Esophagus muscularis mucosa (tissue), 4 donors: Measurements from ENCODE around the gene TGFB1I1. TPM values are rescaled to one million over a fixed set of nuclear protein-coding genes. Genes with fewer than 3 reads are reported as not detected.

Source experiments
- DNase-seq: peaks from one replicate; pipeline ENCODE4 v3.0.0-alpha.2; 2017; ENCODE audit errors: extremely low spot score
- H3K27ac ChIP-seq, 4 donors: fragments of 200-600 bp; sonication (generic); replicated peaks in 1 of 4; 1 replicate in 3 of 4; 2 replicates in 1 of 4; pipeline ENCODE4 v1.5.1; 2016 to 2019; ENCODE audit warnings: mild to moderate bottlenecking in 1 of 4
- H3K27me3 ChIP-seq, 4 donors: fragments of 200-600 bp; sonication (generic); one replicate each; pipeline versions ENCODE4 v1.5.1 to v1.6.0; 2016 to 2019
- H3K36me3 ChIP-seq, 4 donors: fragments of 200-600 bp; sonication (generic); one replicate each; pipeline ENCODE4 v1.5.1; 2016 to 2019
- H3K4me1 ChIP-seq, 4 donors: fragments of 200-600 bp; sonication (generic); one replicate each; pipeline ENCODE4 v1.5.1; 2016 to 2019
- H3K4me3 ChIP-seq, 4 donors: fragments of 200-600 bp; sonication (generic); 1 replicate in 2 of 4; 2 replicates in 2 of 4; pipeline ENCODE4 v1.5.1; 2016 to 2019; ENCODE audit warnings: mild to moderate bottlenecking in 4 of 4, moderate library complexity in 1 of 4
- H3K9me3 ChIP-seq, 4 donors: fragments of 200-600 bp; sonication (generic); 1 replicate in 3 of 4; 2 replicates in 1 of 4; pipeline ENCODE4 v1.5.1; 2016 to 2019
- CTCF ChIP-seq, 3 experiments: fragments of 200-600 bp in 2 of 3; fragments of 450-650 bp in 1 of 3; sonication (generic) in 2 of 3; IDR thresholded peaks; one replicate each; pipeline ENCODE4 v1.5.1; 2017 to 2019; ENCODE audit warnings: antibody characterized with exemption in 3 of 3, mild to moderate bottlenecking in 2 of 3, moderate library complexity in 1 of 3
- EP300 ChIP-seq: sonication (generic); formaldehyde crosslinking; IDR thresholded peaks from one replicate; pipeline ENCODE4 v1.6.1; 2017; ENCODE audit warnings: antibody characterized with exemption
- POLR2A ChIP-seq: fragments of 450-650 bp; IDR thresholded peaks from one replicate; pipeline ENCODE4 v1.6.1; 2017; ENCODE audit warnings: antibody characterized with exemption, moderate library complexity, mild to moderate bottlenecking, low read depth
- POLR2AphosphoS5 ChIP-seq, 2 donors: sonication (generic); formaldehyde crosslinking; IDR thresholded peaks; one replicate each; pipeline ENCODE4 v1.6.1; 2017; ENCODE audit warnings: antibody characterized with exemption in 2 of 2
- WGBS: methylation state at CpG from one replicate; pipeline ENCODE4 v1.1.5; 2018; 5-methylcytosine and 5-hydroxymethylcytosine counted together
- intact Hi-C: fragments of 100-400 bp; cut with DNase I; formaldehyde crosslinking; loops from one replicate; pipeline ENCODE4 v1.15.1; 2023
- total RNA-seq, 4 donors: library from RNA; depleted of rRNA; stranded (reverse); fragments of >200 nt; gene quantifications; one replicate each; pipeline versions ENCODE4 v1.1.0 to v1.2.1, GENCODE V29; 2016

TGFB1I1 gene
- total RNA-seq, 4 donors from 2014 or later: 255 to 471 (median 274) TPM

- Histone ChIP-seq H3K9me3 (no peaks in the 10 kb centered on the region), H3K27me3 (peaks cover 0 to 43% (median 9%) of the 10 kb centered on the region in 4 donors), H3K4me3 (no peak overlapping the region), H3K4me1 (peaks cover 22 to 41% (median 38%) of the 10 kb centered on the region in 4 donors), H3K27ac (no peak overlapping the region), H3K36me3 (peaks cover 0 to 2% (median under 1%) of the 10 kb centered on the region in 4 donors)
- TF ChIP-seq POLR2A: no peak
- TF ChIP-seq EP300: no peak
- TF ChIP-seq POLR2AphosphoS5 (IDR thresholded peaks at IDR 0.05): no peak
- no peak for TF ChIP-seq CTCF (IDR thresholded peaks at IDR 0.05)
- 45% methylated on average over 7 of the region's 14 CpGs for WGBS
- intact Hi-C loops: no loop called here
- no peak for DNase-seq
These were observed 12.7 kb downstream of the TGFB1I1 start for GRCh38 chr16:31484491-31485171.

GRCh38 chr16:31485571-31485970 is 13.6 kb downstream of the TGFB1I1 start:
- 98% methylated on average over 16 of the region's 17 CpGs for WGBS
- Histone ChIP-seq H3K36me3 (peaks cover 0 to 12% (median 7%) of the 10 kb centered on the region in 4 donors), H3K4me1 (peaks cover 22 to 31% (median 29%) of the 10 kb centered on the region in 4 donors), H3K27ac (no peak overlapping the region), H3K4me3 (no peak overlapping the region), H3K27me3 (peaks cover 0 to 43% (median 9%) of the 10 kb centered on the region in 4 donors), H3K9me3 (no peaks in the 10 kb centered on the region)
- intact Hi-C loops: no loop called here
- TF ChIP-seq POLR2A (no peak), POLR2AphosphoS5 (IDR thresholded peaks at IDR 0.05) (no peak), EP300 (no peak), CTCF (IDR thresholded peaks at IDR 0.05) (no peak)
- no peak for DNase-seq

- Histone ChIP-seq H3K4me3 (no peak overlapping the region), H3K27ac (no peak overlapping the region), H3K4me1 (peaks cover 18 to 26% (median 24%) of the 10 kb centered on the region in 4 donors), H3K9me3 (no peaks in the 10 kb centered on the region), H3K27me3 (peaks cover 0 to 43% (median 9%) of the 10 kb centered on the region in 4 donors), H3K36me3 (peaks cover 0 to 16% (median 12%) of the 10 kb centered on the region in 4 donors)
- no peak for TF ChIP-seq POLR2A
- TF ChIP-seq POLR2AphosphoS5 (IDR thresholded peaks at IDR 0.05): no peak
- no peak for TF ChIP-seq CTCF (IDR thresholded peaks at IDR 0.05)
- no peak for TF ChIP-seq EP300
- 90% methylated on average over 5 of the region's 5 CpGs for WGBS
- intact Hi-C loops: no loop called here
- DNase-seq: no peak
These were observed 14.1 kb downstream of the TGFB1I1 start for GRCh38 chr16:31486045-31486444.

GRCh38 chr16:31487071-31487719 is 15.2 kb downstream of the TGFB1I1 start:
- WGBS: 22% methylated on average over 14 of the region's 48 CpGs
- Histone ChIP-seq H3K4me1 (peaks cover 17 to 25% (median 23%) of the 10 kb centered on the region in 4 donors), H3K36me3 (peaks cover 9 to 28% (median 23%) of the 10 kb centered on the region in 4 donors), H3K27ac (no peak overlapping the region), H3K4me3 (peak overlapping the region; percentile 50 to 69 (median 55)), H3K9me3 (no peaks in the 10 kb centered on the region), H3K27me3 (peaks cover 0 to 43% (median 9%) of the 10 kb centered on the region in 4 donors)
- no peak for TF ChIP-seq POLR2A
- no peak for TF ChIP-seq EP300
- no peak for TF ChIP-seq CTCF (IDR thresholded peaks at IDR 0.05)
- TF ChIP-seq POLR2AphosphoS5 (IDR thresholded peaks at IDR 0.05): no peak
- intact Hi-C loops: no loop called here
- no peak for DNase-seq
